ENCODE data around the gene TCF20. TPM values are rescaled to one million over a fixed set of nuclear protein-coding genes. Genes with fewer than 3 reads are reported as not detected.

The TCF20 gene
- total RNA-seq, 1 experiment from 2014 or later: 56.4 TPM

- POLR2A ChIA-PET: interaction anchor here (0.7 to 2.3 kb wide), 11 partner anchors 10 to 238 kb away, joined by 3 to 9 read pairs (median 5); partner anchors contain the start of gene SMDT1
- H3K4me1 Mint-ChIP-seq (ENCODE audit: insufficient read depth, unreplicated experiment): peaks cover 52% of the 10 kb centered on the region
- BruUV-seq (replicated peaks): no TSS peak
- H3K27me3 Mint-ChIP-seq (ENCODE audit: insufficient read depth, unreplicated experiment): no peaks in the 10 kb centered on the region
- intact Hi-C loops (cut with micrococcal nuclease): no loop called here
- no peak for TF ChIP-seq CTCF (IDR thresholded peaks at IDR 0.05; ENCODE audit: unreplicated experiment)
- H3K4me3 Mint-ChIP-seq (ENCODE audit: unreplicated experiment): no peak overlapping the region
- no peaks in the 10 kb centered on the region for H3K9me3 Mint-ChIP-seq (ENCODE audit: unreplicated experiment)
- DNase-seq (ENCODE audit: unreplicated experiment): peak; percentile 89
- H3K27ac Mint-ChIP-seq (ENCODE audit: low read depth, unreplicated experiment): peak overlapping the region; percentile 35
- H3K36me3 Mint-ChIP-seq (ENCODE audit: insufficient read depth, unreplicated experiment): peaks cover 1% of the 10 kb centered on the region
- CTCF ChIA-PET: interaction anchor here (0.5 to 1.4 kb wide), 5 partner anchors 10 to 629 kb away, joined by 3 to 6 read pairs (median 3); partner anchors contain the start of gene SNU13
Measured at GRCh38 chr22:42317691-42318547, 47.5 kb upstream of the TCF20 start.

- Mint-ChIP-seq H3K9me3 (ENCODE audit: unreplicated experiment) (no peaks in the 10 kb centered on the region), H3K27me3 (ENCODE audit: insufficient read depth, unreplicated experiment) (no peaks in the 10 kb centered on the region), H3K36me3 (ENCODE audit: insufficient read depth, unreplicated experiment) (no peaks in the 10 kb centered on the region), H3K4me3 (ENCODE audit: unreplicated experiment) (peak overlapping the region; percentile 43), H3K4me1 (ENCODE audit: insufficient read depth, unreplicated experiment) (peaks cover 46% of the 10 kb centered on the region), H3K27ac (ENCODE audit: low read depth, unreplicated experiment) (peak overlapping the region; percentile 35)
- BruUV-seq (replicated peaks): no TSS peak
- POLR2A ChIA-PET: interaction anchor here (0.6 to 2.3 kb wide), 13 partner anchors 11 to 237 kb away, joined by 3 to 9 read pairs (median 4); partner anchors contain the start of gene SMDT1
- CTCF ChIA-PET: interaction anchor here (0.5 to 1.3 kb wide), 7 partner anchors 11 to 628 kb away, joined by 3 to 7 read pairs (median 4); partner anchors contain the start of gene SNU13
- intact Hi-C loops (cut with micrococcal nuclease): no loop called here
- peak; percentile 81 for DNase-seq (ENCODE audit: unreplicated experiment)
- TF ChIP-seq CTCF (IDR thresholded peaks at IDR 0.05; ENCODE audit: unreplicated experiment): no peak
Measured at GRCh38 chr22:42317008-42317407, 46.6 kb upstream of the TCF20 start.

GRCh38 chr22:42315392-42315756, 44.9 kb upstream of the TCF20 start:
- DNase-seq (ENCODE audit: unreplicated experiment): no peak
- no peak for TF ChIP-seq CTCF (IDR thresholded peaks at IDR 0.05; ENCODE audit: unreplicated experiment)
- Mint-ChIP-seq H3K27me3 (ENCODE audit: insufficient read depth, unreplicated experiment) (no peaks in the 10 kb centered on the region), H3K36me3 (ENCODE audit: insufficient read depth, unreplicated experiment) (no peaks in the 10 kb centered on the region), H3K4me3 (ENCODE audit: unreplicated experiment) (no peak overlapping the region), H3K27ac (ENCODE audit: low read depth, unreplicated experiment) (no peak overlapping the region), H3K4me1 (ENCODE audit: insufficient read depth, unreplicated experiment) (peaks cover 44% of the 10 kb centered on the region), H3K9me3 (ENCODE audit: unreplicated experiment) (no peaks in the 10 kb centered on the region)
- no TSS peak for BruUV-seq (replicated peaks)
- CTCF ChIA-PET: no interaction called here
- POLR2A ChIA-PET: interaction anchor here (0.6 to 1.0 kb wide), 2 partner anchors 29 to 225 kb away, joined by 3 read pairs; no protein-coding TSS in a partner anchor
- intact Hi-C loops (cut with micrococcal nuclease): loop anchor here (2.0 kb wide), 1 partner anchor 225 kb away; the partner anchor contains the start of gene NDUFA6

GRCh38 chr22:42314709-42315391, 44.4 kb upstream of the TCF20 start:
- no peaks in the 10 kb centered on the region for H3K27me3 Mint-ChIP-seq (ENCODE audit: insufficient read depth, unreplicated experiment)
- TF ChIP-seq CTCF (IDR thresholded peaks at IDR 0.05; ENCODE audit: unreplicated experiment): no peak
- BruUV-seq (replicated peaks): no TSS peak
- no peak for DNase-seq (ENCODE audit: unreplicated experiment)
- no peaks in the 10 kb centered on the region for H3K36me3 Mint-ChIP-seq (ENCODE audit: insufficient read depth, unreplicated experiment)
- no peak overlapping the region for H3K4me3 Mint-ChIP-seq (ENCODE audit: unreplicated experiment)
- peaks cover 44% of the 10 kb centered on the region for H3K4me1 Mint-ChIP-seq (ENCODE audit: insufficient read depth, unreplicated experiment)
- no peaks in the 10 kb centered on the region for H3K9me3 Mint-ChIP-seq (ENCODE audit: unreplicated experiment)
- CTCF ChIA-PET: interaction anchor here (0.7 to 2.3 kb wide), 5 partner anchors 10 to 146 kb away, joined by 3 to 10 read pairs (median 5); no protein-coding TSS in a partner anchor
- no peak overlapping the region for H3K27ac Mint-ChIP-seq (ENCODE audit: low read depth, unreplicated experiment)
- POLR2A ChIA-PET: interaction anchor here (0.6 to 1.5 kb wide), 7 partner anchors 28 to 225 kb away, joined by 3 to 5 read pairs (median 4); no protein-coding TSS in a partner anchor
- intact Hi-C loops (cut with micrococcal nuclease): loop anchor here (1.0 to 5.0 kb wide), 3 partner anchors 122 to 224 kb away; partner anchors contain the start of gene NDUFA6
